HUDEP-2 (cell line): ENCODE data around the gene LRRC43.
A peak's percentile ranks its signal among the peaks of the same experiment; 100 is the strongest.

Experiments
- DNase-seq, 76 experiments: peaks; one replicate each; lab custom pipeline; 2025; ENCODE audit not compliant: unreplicated experiment in 76 of 76; lab: John Stamatoyannopoulos, UW

Gene LRRC43, protein sequence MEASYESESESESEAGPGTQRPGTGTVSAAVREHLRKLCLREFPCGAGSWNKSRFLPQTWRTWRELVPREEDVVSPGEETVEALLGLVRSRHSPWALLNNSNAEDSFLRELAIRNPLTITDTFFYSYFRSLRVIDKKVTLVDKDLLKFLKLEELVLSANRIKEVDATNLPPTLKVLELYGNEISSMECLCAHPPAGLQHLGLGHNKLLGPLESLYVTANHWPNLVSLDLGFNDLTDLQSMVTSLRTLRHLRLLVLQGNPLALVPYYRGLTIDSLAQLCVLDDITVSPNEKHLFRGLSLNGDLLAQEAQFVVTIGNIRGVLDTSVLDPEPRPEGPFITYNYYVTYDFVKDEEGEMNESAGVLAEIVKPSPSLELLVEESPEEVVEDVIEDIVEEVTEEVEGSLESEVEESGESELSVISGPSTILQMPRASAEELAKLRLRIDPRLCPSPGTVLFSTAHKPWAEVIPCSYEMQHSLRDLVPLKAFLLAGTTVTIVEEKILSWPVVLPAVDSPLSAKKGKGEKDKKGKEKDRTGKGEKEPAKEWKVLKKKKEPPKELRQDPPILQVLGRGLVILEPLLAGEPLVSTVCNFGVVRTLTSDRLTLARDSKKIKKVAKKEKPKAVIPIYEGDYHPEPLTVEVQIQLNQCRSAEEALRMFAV

GRCh38 chr12:122182887-122183587 is at the start of gene LRRC43:
TSS of gene LRRC43 (plus strand) at chr12:122183123. CDS start at chr12:122183145, 22 bp downstream.
- DNase-seq, result peak in 1 of 76 experiments; percentile 10

DNA sequence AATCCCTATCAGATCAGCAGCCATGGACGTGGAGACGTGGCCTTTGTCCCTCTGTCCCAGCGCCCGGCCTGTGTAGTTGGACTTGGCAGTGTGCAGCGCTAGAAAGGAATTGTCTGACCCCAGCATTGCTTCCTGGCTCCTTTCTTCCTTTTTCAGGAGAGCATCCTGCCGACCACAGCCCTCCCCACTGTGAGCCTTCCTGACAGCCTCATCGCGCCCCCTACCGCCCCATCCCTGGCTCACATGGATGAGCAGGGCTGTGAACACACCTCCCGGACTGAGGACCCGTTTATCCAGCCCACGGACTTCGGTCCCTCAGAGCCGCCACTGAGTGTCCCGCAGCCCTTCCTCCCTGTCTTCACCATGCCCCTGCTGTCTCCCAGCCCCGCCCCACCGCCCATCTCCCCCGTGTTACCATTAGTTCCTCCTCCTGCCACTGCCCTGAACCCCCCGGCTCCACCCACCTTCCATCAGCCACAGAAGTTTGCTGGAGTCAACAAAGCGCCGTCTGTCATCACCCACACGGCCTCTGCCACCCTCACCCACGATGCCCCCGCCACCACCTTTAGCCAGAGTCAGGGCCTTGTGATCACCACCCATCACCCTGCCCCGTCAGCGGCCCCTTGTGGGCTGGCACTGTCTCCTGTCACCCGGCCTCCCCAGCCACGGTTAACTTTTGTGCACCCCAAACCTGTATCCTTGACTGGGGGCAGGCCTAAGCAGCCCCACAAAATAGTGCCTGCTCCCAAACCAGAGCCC is 49.6 kb upstream of the LRRC43 start:
- no peak for DNase-seq

GRCh38 chr12:122135437-122136031 is 47.4 kb upstream of the LRRC43 start:
- DNase-seq, result no peak

DNA sequence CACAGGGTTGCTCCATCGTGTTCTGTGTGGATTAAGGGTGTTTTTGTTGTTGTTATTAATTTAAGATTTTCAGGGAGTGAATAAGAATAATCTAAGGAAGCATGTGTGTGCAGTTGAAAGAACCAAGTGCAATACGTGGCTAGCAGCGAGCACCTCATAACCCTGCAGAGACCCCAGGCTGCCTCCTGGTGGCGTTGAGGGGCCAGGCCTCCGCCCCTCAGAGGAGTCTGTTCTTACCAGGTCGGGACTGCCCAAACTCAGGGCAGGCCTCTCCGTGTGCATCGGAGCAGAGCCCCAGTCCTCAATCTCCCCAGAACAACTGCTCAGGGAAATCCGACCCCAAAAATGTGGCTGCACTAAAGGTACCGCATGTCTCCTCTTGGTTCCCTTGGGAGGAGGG is 45.7 kb upstream of the LRRC43 start:
- no peak for DNase-seq

DNA sequence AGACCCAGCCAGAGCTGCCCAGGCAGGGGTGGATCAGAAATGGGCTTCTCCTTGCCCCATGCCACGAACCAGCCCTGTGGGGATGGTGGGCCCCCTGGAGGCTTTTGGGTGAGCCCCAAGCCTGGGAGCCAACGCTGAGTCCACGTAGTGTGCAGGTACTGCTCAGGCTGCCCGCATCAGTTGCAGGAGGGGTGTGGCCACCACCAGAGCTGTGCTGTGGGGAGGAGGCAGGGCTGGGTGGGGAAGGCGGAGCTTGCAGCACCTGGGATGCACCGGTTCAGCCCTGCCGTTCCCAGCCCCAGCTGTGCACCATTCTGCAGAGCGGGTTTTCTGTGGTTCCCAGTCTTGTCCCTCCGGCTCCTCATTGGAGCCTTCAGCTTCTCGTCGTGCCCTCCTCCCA is 45.2 kb upstream of the LRRC43 start:
- no peak for DNase-seq

DNA sequence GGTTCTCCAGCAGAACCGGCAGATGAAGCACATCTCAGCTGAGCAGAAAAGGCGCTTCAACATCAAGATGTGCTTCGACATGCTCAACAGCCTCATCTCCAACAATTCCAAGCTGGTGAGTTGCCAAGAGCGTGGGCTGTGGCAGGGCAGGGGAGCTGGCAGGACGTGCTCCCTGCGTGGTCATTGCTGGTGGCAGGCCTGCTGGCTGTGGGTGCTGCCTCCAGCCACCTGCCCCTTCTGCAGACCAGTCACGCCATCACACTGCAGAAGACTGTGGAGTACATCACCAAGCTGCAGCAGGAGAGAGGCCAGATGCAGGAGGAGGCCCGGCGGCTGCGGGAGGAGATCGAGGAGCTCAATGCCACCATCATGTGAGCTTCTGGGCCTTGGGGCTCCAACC is 44.7 kb upstream of the LRRC43 start:
- no peak for DNase-seq

- DNase-seq, result no peak
Observed at GRCh38 chr12:122138616-122139015, 44.3 kb upstream of the LRRC43 start.

- no peak for DNase-seq
Observed at GRCh38 chr12:122139266-122139665, 43.7 kb upstream of the LRRC43 start.

GRCh38 chr12:122139941-122140340 is 43.0 kb upstream of the LRRC43 start:
- DNase-seq, result no peak

DNA sequence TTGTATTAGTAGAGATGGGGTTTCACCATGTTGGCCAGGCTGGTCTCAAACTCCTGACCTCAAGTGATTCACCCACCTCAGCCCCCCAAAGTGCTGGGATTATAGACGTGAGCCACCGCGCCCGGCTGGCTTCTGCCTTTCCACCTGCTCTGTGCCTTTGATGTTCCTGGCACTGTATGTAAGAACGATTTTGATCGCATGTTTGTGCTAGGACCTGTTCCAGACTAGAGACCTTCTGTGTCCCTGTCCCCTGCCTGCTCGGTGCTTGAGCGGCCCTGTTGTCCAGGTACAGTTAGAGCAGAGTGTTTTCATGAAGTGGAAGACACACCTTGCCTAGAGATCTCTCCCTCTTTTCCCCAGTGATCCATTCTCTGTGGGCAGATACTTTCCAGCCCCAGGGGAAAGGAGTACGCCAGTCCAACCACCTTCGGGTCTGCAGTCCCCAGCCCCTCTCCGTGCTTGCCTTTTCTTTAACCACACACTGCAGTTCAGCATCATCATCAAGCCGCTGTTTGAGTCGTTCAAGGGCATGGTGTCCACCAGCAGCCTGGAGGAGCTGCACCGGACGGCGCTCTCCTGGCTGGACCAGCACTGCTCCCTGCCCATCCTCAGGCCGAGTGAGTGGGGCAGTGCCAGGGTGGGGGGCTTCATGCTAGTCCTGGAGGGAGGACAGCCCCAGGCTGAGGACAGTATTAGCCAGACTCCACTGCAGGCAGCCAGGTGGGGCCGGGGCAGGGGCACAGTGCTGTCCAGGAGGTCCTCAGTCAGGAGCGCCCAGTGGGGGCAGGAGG is 42.3 kb upstream of the LRRC43 start:
- no peak for DNase-seq

DNA sequence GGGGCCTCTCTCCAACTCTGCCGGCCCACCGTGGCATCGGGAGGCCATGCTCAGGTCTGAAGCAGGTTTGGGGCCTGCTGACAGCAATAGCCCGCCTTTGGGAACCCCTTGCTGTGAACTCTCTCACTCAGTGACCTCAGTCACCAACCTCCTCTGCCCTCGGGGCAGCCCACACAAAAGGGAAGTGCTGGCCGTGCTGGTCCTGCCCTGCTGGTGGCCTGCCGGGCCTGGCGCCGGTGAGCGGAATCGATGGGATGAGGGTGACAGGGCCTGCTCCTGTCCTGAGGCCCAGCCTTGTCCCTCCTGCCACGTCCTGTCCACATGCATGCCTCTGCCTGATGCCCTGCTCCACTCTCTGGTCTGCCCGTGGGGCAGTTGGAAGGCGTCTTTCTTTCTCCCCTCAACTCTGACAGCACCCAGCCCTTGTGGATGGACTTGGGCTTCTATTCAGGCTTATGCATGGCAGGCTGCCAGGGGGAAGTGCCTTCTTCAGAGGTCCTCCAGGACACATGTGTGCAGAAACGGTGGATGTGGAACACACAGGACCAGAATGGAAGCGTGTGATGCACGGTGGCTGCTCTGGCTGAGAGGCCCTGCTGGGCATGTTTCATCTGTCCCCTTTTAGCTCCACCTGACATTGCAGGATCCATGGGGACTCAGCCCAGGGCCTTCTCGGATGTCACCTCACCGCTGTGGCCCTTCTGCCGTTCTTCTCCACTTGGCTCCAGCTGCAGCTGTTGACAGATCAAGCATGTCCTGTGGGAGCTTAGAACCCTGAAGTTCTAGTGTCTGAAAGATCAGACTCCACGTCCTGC is 40.8 kb upstream of the LRRC43 start:
- DNase-seq, result peak in 1 of 76 experiments; percentile 9

GRCh38 chr12:122142857-122143256 is 40.1 kb upstream of the LRRC43 start:
- DNase-seq, result no peak

GRCh38 chr12:122144885-122145284 is 38.0 kb upstream of the LRRC43 start:
- no peak for DNase-seq

DNA sequence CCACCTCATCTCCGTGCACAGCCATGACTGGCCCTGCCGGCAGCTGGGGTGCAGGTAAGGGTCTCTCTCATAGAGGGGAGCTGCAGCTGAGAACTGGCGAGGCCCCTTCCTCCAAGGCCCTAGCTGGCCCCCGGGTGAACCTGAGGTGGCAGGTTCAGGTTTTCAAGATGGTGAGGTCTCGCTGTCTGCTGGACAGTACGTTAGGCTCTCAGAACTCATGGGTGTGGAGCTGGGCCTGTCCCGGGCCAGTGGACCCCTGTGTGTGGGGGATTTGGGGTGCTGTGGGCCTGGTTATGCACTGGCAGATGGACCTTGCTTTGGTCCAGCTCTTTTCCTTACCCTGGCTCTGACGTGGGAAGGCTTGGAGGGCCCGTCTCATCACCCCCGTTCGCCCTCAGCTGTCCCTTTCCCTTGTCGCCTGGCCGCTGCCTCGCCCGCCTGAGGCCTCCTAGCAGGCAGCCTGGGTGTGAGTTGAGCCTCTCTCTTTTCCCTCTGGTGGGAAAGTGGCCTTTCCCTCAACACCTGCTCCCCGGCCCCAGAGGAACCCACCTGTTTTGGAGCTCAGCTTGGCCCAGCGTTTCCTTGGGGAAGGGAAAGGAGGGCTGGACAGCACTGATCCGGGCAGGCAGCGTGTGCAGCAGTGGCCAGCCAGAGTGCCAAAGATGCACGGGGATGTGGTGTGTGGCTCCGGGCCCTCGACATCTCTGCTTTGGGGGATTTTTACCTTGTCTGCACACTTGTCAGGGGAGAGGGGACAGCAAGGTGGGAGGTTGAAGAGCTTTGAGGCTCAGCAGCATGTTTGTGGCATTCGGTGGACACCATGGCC is 37.2 kb upstream of the LRRC43 start:
- no peak for DNase-seq

DNA sequence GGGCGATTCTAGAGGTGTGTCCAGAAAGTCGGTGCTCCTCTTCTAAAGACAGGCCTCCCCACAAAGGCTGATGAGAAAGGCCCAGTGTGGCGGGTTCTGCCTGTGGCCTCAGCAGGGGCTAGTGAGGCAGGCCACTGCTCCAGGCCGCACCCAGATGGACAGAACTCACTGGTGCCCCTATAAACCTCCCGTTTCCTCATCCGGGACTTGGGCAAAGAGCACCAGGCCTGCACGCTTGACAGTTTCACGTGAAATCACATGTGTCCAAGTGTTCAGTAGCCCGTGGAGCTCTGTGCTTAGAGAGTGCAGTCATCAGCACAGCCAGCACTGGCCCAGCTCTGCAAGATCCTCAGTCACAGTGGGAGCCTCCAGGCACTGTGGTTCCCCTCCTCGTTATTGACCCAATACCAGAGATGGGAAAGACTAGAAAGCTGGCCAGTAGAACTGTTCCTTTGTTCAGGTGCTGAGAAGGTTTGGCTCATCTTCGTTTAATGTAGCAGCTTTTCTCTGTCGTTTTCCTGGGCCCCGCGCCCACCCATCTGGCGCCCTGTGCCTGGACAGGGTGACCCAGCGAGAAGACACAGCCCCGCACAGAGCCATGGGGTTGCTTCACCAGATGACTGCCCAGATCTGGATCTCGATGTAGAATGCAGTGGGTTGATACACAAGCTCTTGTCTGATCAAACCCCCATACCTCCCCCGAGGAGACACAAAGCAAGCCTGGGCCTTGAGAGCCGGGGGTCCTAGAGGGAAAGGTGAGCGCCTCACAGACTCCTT is 35.2 kb upstream of the LRRC43 start:
- no peak for DNase-seq

DNA sequence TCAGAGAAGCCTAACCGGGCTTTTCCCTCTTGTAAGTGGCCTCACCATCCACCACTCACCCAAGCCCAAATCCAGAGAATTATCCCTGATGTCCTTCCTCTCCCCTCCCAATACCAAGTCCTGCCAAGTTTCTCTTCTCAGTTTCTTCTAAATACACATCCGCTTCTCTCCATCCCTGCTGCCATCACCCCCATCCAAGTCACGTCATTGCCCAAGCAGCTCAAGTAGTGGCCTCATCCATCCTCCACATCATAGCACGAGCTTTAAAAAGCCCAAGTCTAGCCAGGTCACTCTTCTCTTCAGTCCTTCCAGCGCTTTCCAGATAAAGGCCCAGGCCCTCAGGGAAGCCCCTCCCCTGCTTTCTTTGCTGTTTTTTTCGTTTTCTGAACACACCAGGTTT is 34.3 kb upstream of the LRRC43 start:
- DNase-seq, result no peak

DNA sequence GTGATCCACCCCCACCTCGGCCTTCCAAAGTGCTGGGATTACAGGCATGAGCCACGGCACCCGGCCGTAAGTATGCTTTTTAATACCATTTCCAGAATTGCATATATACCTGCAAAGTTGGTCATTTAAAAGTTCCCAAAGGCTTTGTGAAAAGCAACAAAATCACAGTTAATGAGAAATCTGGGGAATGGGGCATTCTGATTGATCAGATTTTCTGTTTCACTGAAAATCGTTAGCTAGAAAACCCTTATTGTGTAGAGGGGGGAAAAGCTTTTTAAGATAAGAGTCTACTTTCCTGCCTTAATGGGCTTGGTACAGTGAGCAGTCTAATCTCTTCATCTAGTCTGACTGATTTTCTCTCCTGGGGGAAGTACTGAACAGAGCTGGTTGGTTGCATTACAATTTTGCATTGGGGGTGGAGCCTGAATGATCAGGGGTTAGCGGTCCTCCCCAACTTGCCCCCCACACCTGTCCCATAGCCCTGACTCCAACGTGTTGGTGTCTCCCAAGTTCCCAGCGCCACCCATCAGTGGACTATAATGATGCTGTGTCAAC is 32.7 kb upstream of the LRRC43 start:
- no peak for DNase-seq
